Gastrocnemius medialis (tissue), 4 donors: Measurements from ENCODE around the gene LCNL1. TPM values are rescaled to one million over a fixed set of nuclear protein-coding genes. Genes with fewer than 3 reads are reported as not detected.

Experiments
- ATAC-seq, 2 donors: fragments of 150-250 bp; one replicate each; pipeline ENCODE4 v1.9.1; 2016
- DNase-seq, 2 donors: peaks; one replicate each; pipeline ENCODE4 v3.0.0-alpha.2; 2019
- H3K27ac ChIP-seq, 4 donors: fragments of 200-600 bp; sonication (generic); 1 replicate in 1 of 4; 2 replicates in 3 of 4; pipeline ENCODE4 v1.5.1; 2016 to 2018; ENCODE audit warnings: mild to moderate bottlenecking in 2 of 4, moderate library complexity in 1 of 4
- H3K27me3 ChIP-seq, 3 donors: fragments of 200-600 bp; sonication (generic) in 2 of 3; 1 replicate in 1 of 3; 2 replicates in 2 of 3; pipeline versions ENCODE4 v1.5.1 to v1.6.0; 2016 to 2019; ENCODE audit warnings: mild to moderate bottlenecking in 1 of 3, moderate library complexity in 1 of 3
- H3K36me3 ChIP-seq, 2 donors: fragments of 200-600 bp; sonication (generic) in 1 of 2; one replicate each; pipeline ENCODE4 v1.5.1; 2017 to 2018
- H3K4me1 ChIP-seq, 2 donors: fragments of 200-600 bp; sonication (generic) in 1 of 2; one replicate each; pipeline ENCODE4 v1.5.1; 2016 to 2017; ENCODE audit warnings: mild to moderate bottlenecking in 2 of 2
- H3K4me3 ChIP-seq, 4 donors: fragments of 200-600 bp; sonication (generic) in 3 of 4; 1 replicate in 1 of 4; 2 replicates in 3 of 4; pipeline ENCODE4 v1.5.1; 2016 to 2019; ENCODE audit warnings: mild to moderate bottlenecking in 2 of 4
- H3K9me3 ChIP-seq, 3 donors: fragments of 200-600 bp; sonication (generic) in 2 of 3; 1 replicate in 1 of 3; 2 replicates in 2 of 3; pipeline ENCODE4 v1.5.1; 2016 to 2019
- CTCF ChIP-seq, 5 experiments: fragments of 450-650 bp in 3 of 5; fragments of 200-600 bp in 2 of 5; sonication (generic) in 2 of 5; IDR thresholded peaks in 4 of 5; conservative IDR thresholded peaks in 1 of 5; 1 replicate in 4 of 5; 2 replicates in 1 of 5; pipeline ENCODE4 v1.5.1; 2016 to 2019; ENCODE audit warnings: antibody characterized with exemption in 5 of 5, mild to moderate bottlenecking in 3 of 5, moderate library complexity in 3 of 5
- POLR2A ChIP-seq, 2 donors: fragments of 450-650 bp; IDR thresholded peaks; one replicate each; pipeline ENCODE4 v1.6.1; 2017; ENCODE audit warnings: antibody characterized with exemption in 2 of 2, mild to moderate bottlenecking in 2 of 2, moderate library complexity in 2 of 2
- in situ Hi-C, 4 donors: fragments of 200-750 bp; cut with MboI; loops; one replicate each; pipeline versions ENCODE4 v1.15.0 to v1.8.0; 2017; ENCODE audit warnings: low sequenced_read_pairs in 4 of 4
- intact Hi-C: fragments of 100-400 bp; cut with DNase I; formaldehyde crosslinking; loops from one replicate; pipeline ENCODE4 v1.15.1; 2023; ENCODE audit warnings: low total_unique reads
- total RNA-seq, 4 donors: library from RNA; depleted of rRNA; stranded (reverse); fragments of >200 nt; gene quantifications; one replicate each; pipeline versions ENCODE4 v1.1.0 to v1.2.3, GENCODE V29; 2016

Gene LCNL1
- total RNA-seq, 4 donors from 2014 or later: 0.10 TPM; not detected in 3

- Histone ChIP-seq H3K4me3 (no peak overlapping the region), H3K4me1 (peaks cover 6 to 12% of the 10 kb centered on the region in 2 donors), H3K27me3 (peaks cover 14 to 19% (median 18%) of the 10 kb centered on the region in 3 donors), H3K36me3 (peaks cover 0 to 7% of the 10 kb centered on the region in 2 donors), H3K9me3 (no peaks in the 10 kb centered on the region), H3K27ac (no peak overlapping the region)
- intact Hi-C loops: loop anchor here (5.0 kb wide), 1 partner anchor 148 kb away; the partner anchor contains the start of gene PHPT1
- DNase-seq (no peak), ATAC-seq (no peak)
- TF ChIP-seq CTCF (IDR thresholded peaks at IDR 0.05 in 4 of 5, conservative IDR thresholded peaks at IDR 0.05 in 1 of 5) (no peak), POLR2A (IDR thresholded peaks at IDR 0.05) (no peak)
- in situ Hi-C loops: no loop called here
Observed at GRCh38 chr9:136994888-136995230, 12.1 kb downstream of the LCNL1 start.

GRCh38 chr9:136995362-136995761 lies 12.6 kb downstream of the LCNL1 start:
- ATAC-seq (no peak), DNase-seq (no peak)
- intact Hi-C loops: no loop called here
- Histone ChIP-seq H3K4me3 (no peak overlapping the region), H3K9me3 (no peaks in the 10 kb centered on the region), H3K4me1 (peaks cover 6 to 12% of the 10 kb centered on the region in 2 donors), H3K27ac (no peak overlapping the region), H3K36me3 (peaks cover 0 to 7% of the 10 kb centered on the region in 2 donors), H3K27me3 (peaks cover 14 to 19% (median 18%) of the 10 kb centered on the region in 3 donors)
- in situ Hi-C loops: no loop called here
- no peak for TF ChIP-seq CTCF (IDR thresholded peaks at IDR 0.05 in 4 of 5, conservative IDR thresholded peaks at IDR 0.05 in 1 of 5)

GRCh38 chr9:136995772-136996311 lies 13.0 kb downstream of the LCNL1 start:
- ATAC-seq (no peak), DNase-seq (no peak)
- intact Hi-C loops: no loop called here
- Histone ChIP-seq H3K36me3 (peaks cover 0 to 7% of the 10 kb centered on the region in 2 donors), H3K27me3 (peaks cover 14 to 19% (median 18%) of the 10 kb centered on the region in 3 donors), H3K27ac (no peak overlapping the region), H3K9me3 (no peaks in the 10 kb centered on the region), H3K4me3 (no peak overlapping the region), H3K4me1 (peaks cover 6 to 12% of the 10 kb centered on the region in 2 donors)
- no peak for TF ChIP-seq CTCF (IDR thresholded peaks at IDR 0.05 in 4 of 5, conservative IDR thresholded peaks at IDR 0.05 in 1 of 5)
- TF ChIP-seq POLR2A (IDR thresholded peaks at IDR 0.05): no peak
- in situ Hi-C loops: no loop called here

GRCh38 chr9:136996361-136997292 lies 13.8 kb downstream of the LCNL1 start, which contains the start of gene CLIC3:
TSS of gene CLIC3 (minus strand) at chr9:136996568. CDS start at chr9:136996543, 25 bp downstream.
- ATAC-seq (no peak), DNase-seq (no peak)
- Histone ChIP-seq H3K27me3 (peaks cover 14 to 19% (median 18%) of the 10 kb centered on the region in 3 donors), H3K9me3 (no peaks in the 10 kb centered on the region), H3K4me3 (no peak within 1 kb of the TSS), H3K27ac (no peak within 1 kb of the TSS), H3K36me3 (peaks cover 0 to 7% of the 10 kb centered on the region in 2 donors), H3K4me1 (peaks cover 6 to 12% of the 10 kb centered on the region in 2 donors)
- intact Hi-C loops: no loop called here
- TF ChIP-seq CTCF (IDR thresholded peaks at IDR 0.05 in 4 of 5, conservative IDR thresholded peaks at IDR 0.05 in 1 of 5) (no peak), POLR2A (IDR thresholded peaks at IDR 0.05) (no peak)
- in situ Hi-C loops: no loop called here
